H1 (cell line): ENCODE measurements around the gene B4GALNT3.

Experiments
- CEBPB ChIP-seq: IDR thresholded peaks from 2 replicates; pipeline ENCODE4 v1.6.1; 2012; ENCODE audit warnings: low read depth, low read length
- CTCF ChIP-seq, 3 experiments: IDR thresholded peaks; 1 replicate in 2 of 3; 2 replicates in 1 of 3; pipeline versions ENCODE4 v1.5.1 to v1.6.1; 2011; ENCODE audit warnings: low read length in 3 of 3, mild to moderate bottlenecking in 3 of 3, inconsistent platforms in 2 of 3, low read depth in 1 of 3, moderate library complexity in 1 of 3; ENCODE audit not compliant: insufficient read depth in 1 of 3; ENCODE audit errors: control extremely low read depth in 1 of 3
- EZH2 ChIP-seq: fragments of 200-600 bp; sonication (generic); IDR thresholded peaks from 2 replicates; pipeline ENCODE4 v1.7.1; 2012; ENCODE audit warnings: low read depth, mild to moderate bottlenecking, moderate library complexity, low read length, inconsistent platforms; ENCODE audit not compliant: severe bottlenecking
- POLR2A ChIP-seq, 2 experiments: IDR thresholded peaks; 1 replicate in 1 of 2; 2 replicates in 1 of 2; pipeline ENCODE4 v1.6.1; 2011; ENCODE audit warnings: low read depth in 2 of 2, low read length in 2 of 2, mild to moderate bottlenecking in 2 of 2; ENCODE audit errors: control extremely low read depth in 1 of 2
- SIRT6 ChIP-seq: IDR thresholded peaks from one replicate; pipeline ENCODE4 v1.7.1; 2012; ENCODE audit warnings: low read length, inconsistent platforms

GRCh38 chr12:546265-546919 is 86.7 kb downstream of the B4GALNT3 start:
- TF ChIP-seq SIRT6: no peak
- 0 out of 4 replicates have a peak, but pooled peaks of 1 of the 3 experiments have one; percentile 3 for TF ChIP-seq CTCF (IDR thresholded peaks at IDR 0.05; ENCODE audit: control extremely low read depth in 1 of 3, insufficient read depth in 1 of 3, low read depth in 1 of 3, low read length in 3 of 3)
- TF ChIP-seq POLR2A (IDR thresholded peaks at IDR 0.05; ENCODE audit: control extremely low read depth in 1 of 2, low read depth in 2 of 2, low read length in 2 of 2): no peak
- TF ChIP-seq EZH2: no peak
- TF ChIP-seq CEBPB: no peak
